NB4 (cell line): ENCODE data around the gene AATK.

Experiments used
- MYC ChIP-seq: IDR thresholded peaks from 2 replicates; pipeline ENCODE4 v1.6.1; 2011; ENCODE audit warnings: low read depth, low read length
- POLR2A ChIP-seq: IDR thresholded peaks from 2 replicates; pipeline ENCODE4 v1.6.1; 2011; ENCODE audit warnings: mild to moderate bottlenecking; ENCODE audit not compliant: insufficient read length; ENCODE audit errors: extremely low read depth
- TF ChIP-seq, protein P1 (sequence below): IDR thresholded peaks from one replicate; pipeline ENCODE4 v1.5.1; 2012; ENCODE audit warnings: low read depth, low read length

DNA sequence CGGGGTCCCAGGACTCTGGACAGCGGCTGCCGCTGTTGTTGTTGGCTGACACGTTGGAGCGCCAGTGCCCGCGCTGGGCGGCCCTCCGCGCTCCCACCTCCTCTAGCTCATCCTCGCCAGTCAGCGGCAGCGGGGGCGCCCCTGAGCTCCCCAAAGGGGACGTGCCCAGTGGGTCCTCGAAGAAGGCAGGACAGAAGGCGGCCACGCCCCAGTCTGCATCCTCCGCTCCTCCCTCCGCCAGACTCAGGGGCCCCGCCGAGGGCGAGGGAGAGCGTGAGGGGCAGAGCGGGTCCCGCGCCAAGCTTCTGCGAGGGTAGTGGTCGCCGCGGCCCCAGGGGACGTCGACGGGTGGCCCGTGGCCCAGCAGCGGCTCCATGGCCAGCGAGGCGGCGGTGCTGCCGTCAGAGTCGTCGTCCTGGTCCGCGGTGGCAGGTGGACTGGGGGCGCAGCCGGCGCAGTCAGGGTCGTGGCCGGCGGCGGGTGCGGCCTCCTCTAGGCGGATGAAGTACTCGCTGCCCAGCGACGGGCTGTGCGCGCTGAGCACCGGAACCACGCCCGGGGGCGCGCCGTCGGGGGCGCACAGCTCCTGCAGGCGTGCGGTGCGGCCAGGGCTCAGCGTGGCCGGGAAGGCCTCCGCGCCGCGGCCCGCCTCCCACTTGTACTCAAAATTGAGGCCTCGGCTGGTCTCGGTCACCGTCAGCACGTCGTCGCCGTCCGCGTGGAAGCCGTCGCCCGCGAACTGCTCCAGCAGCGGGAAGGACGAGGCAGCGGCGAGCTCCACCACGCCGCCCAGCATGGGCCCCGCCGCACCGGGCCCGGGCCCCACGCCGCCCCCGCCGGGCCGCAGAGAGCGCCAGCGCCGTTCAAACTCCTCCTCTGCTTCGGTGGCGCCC is 43.9 kb downstream of the AATK start:
- no peak for TF ChIP-seq POLR2A
- TF ChIP-seq, protein P1, sequence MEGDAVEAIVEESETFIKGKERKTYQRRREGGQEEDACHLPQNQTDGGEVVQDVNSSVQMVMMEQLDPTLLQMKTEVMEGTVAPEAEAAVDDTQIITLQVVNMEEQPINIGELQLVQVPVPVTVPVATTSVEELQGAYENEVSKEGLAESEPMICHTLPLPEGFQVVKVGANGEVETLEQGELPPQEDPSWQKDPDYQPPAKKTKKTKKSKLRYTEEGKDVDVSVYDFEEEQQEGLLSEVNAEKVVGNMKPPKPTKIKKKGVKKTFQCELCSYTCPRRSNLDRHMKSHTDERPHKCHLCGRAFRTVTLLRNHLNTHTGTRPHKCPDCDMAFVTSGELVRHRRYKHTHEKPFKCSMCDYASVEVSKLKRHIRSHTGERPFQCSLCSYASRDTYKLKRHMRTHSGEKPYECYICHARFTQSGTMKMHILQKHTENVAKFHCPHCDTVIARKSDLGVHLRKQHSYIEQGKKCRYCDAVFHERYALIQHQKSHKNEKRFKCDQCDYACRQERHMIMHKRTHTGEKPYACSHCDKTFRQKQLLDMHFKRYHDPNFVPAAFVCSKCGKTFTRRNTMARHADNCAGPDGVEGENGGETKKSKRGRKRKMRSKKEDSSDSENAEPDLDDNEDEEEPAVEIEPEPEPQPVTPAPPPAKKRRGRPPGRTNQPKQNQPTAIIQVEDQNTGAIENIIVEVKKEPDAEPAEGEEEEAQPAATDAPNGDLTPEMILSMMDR = no peak
- no peak for TF ChIP-seq MYC
